GM21381 (cell line): Measurements from ENCODE around the gene GSDMA.
"Not testable (repeated sequence)": the region's sequence is repeated elsewhere in the genome, so short reads cannot be mapped to it uniquely, and the experiment has no call there.

ENCODE experiments used
- ATAC-seq: cut with Tn5 transposase; IDR thresholded peaks from one replicate; pipeline ENCODE4 v1.9.1; 2021; ENCODE audit warnings: mild to moderate bottlenecking, moderate library complexity; ENCODE audit not compliant: unreplicated experiment

GSDMA gene

DNA sequence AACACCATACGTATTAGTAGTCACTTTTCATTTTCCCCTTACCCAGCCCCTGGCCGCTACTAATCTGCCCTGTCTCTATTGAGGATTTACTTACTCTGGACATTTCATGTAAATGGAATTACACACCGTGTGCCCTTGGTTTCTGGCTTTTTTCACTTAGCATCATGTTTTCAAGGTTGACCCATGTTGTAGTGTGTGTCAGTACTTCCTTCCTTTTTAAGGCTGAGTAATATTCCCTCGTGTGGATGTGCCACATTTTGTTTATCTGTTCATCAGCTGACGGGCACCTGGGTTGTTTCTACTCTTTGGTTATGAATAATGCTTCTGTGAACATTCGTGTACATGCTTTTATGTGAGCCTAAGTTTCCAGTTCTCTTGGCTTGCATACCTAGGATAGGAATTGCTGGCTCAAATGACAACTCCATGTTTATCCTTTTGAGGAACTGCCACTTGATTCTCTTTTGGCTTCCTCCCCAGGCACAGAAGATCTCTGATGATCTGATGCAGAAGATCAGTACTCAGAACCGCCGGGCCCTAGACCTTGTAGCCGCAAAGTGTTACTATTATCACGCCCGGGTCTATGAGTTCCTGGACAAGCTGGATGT, 25.5 kb downstream of the GSDMA start:
- ATAC-seq, result no peak

DNA sequence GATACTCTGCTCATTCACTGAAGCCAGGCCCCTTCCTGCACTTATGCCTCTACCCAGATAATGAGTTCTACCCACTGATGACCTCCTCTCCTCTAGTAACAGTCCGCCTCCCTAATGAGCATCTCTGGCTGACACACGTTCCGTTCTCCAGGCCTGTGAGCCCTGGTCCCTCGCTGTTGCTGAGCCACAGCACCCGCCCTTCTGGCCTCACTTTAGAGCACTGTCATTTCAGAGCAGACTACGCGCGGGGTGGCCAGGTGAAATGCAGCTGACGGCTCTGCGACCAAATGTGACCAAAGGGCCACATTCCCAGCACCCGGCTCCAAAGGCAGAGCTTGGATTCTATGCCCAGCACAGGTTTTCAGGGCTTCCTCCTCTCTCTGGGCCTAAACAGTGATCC, 31.6 kb downstream of the GSDMA start:
- no peak for ATAC-seq

DNA sequence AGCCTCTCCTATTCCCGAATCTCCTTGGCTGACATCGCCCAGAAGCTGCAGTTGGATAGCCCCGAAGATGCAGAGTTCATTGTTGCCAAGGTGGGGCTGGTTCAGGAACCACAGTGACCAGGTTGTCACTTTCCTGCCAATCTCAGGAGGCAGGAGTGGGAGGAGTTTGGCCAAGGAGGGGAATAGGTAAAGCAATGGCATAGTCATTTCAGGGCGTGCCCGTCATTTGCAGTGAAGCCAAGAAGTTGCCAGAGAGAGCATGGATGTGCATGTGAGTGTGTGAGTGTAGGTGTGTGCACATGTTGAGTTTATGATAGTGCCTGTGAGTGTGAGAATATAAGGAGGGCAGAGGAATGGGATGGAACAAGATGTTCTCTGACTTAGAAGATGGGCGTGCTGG, 32.6 kb downstream of the GSDMA start:
- no peak for ATAC-seq

DNA sequence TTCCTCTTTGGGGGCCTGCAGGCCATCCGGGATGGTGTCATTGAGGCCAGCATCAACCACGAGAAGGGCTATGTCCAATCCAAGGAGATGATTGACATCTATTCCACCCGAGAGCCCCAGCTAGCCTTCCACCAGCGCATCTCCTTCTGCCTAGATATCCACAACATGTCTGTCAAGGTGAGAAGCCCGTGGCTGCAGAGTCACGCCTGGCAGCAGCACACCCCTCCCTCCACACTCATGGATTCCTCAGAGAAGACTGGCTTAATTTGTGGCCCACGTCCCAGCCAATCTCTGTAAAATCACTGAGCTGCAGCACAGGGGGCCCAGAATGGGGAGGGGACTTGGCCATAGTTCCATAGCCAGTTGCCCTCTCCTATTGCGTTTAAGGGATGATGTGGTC, 33.4 kb downstream of the GSDMA start:
- ATAC-seq, result no peak

DNA sequence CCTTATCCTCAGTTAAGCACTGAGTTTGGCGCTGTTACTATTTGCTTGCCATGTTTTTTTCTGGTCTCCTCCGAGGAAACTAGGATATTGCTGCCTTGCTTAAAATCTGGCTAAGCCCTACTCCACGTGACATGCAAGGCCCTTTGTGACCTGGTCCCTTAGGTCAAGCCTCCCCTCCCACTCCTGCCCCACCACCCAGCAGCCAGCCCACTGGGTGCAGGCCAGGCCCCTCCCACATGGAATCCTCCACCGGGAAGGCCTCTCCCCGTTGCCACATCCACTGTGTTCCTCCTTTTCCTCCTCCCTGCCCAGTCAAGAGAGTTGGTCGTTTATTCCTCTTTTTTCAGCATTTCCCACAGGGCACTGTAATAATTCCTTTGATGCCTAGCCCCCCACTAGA, 34.0 kb downstream of the GSDMA start:
- ATAC-seq, result no peak

DNA sequence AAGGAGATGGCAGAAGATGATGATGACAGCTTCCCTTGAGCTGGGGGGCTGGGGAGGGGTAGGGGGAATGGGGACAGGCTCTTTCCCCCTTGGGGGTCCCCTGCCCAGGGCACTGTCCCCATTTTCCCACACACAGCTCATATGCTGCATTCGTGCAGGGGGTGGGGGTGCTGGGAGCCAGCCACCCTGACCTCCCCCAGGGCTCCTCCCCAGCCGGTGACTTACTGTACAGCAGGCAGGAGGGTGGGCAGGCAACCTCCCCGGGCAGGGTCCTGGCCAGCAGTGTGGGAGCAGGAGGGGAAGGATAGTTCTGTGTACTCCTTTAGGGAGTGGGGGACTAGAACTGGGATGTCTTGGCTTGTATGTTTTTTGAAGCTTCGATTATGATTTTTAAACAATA, 34.7 kb downstream of the GSDMA start:
- no peak for ATAC-seq

DNA sequence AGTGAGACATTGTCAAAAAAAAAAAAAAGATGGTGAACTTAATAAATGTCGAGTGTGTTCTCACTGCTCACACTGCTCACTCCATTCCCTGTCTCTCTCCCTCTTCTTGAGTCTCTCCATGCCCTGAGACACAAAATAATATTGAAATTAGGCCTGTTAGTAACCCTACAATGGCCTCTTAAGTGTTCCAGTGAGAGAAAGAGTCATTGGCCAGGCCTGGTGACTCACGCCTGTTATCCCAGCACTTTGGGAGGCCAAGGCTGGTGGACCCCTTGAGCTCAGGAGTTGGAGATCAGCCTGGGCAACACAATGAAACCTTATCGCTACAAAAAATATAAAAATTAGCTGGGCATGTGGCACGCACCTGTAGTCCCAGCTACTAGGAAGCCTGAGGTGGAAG, 36.3 kb downstream of the GSDMA start:
- ATAC-seq, result no peak

DNA sequence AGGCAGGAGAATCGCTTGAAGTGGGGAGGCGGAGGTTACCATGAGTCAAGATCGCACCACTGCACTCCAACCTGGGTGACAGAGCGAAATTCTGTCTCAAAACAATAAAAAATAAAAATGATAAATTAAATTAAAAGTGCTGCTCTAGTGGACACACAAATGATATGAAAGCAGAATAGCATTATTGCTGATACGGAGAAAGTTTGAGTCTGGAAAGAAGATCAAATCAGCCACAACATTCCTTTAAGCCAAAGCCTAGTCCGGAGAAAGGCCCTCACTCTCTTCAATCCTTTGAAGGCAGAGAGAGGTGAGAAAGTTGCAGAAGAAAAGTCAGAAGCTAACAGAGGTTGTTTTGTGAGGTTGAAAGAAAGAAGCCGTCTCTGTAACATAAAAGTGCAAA, 37.4 kb downstream of the GSDMA start:
- ATAC-seq, result no peak

DNA sequence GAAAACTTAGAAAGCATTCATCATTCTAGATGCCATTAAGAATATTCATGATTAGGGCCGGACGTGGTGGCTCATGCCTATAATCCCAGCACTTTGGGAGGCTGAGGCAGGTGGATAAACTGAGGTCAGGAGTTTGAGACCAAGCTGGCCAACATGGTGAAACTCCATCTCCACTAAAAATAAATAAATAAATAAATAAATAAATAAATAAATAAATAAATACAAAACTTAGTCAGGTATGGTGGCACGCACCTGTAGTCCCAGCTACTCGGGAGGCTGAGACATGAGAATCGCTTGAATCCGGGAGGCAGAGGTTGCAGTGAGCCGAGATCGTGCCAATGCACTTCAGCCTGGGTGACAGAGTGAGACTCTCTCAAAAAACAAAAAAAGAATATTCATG, 38.5 kb downstream of the GSDMA start:
- not testable (repeated sequence) for ATAC-seq

DNA sequence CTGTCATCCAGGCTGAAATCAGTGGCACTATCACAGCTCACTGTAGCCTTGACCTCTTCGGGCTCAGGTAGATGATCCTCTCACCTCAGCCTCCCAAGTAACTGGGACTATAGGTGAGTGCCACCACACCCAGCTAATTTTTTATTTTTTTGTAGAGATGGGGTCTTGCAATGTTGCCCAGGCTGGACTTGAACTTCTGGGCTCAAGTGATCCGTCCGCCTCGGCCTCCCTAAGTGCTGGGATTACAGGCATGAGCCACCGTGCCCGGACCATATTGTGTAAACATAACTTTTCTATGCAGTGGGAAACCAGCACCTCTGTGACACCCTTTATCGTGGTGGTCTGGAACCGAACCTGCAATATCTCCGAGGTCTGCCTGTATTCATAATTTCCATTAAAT, 41.3 kb downstream of the GSDMA start:
- no peak for ATAC-seq

DNA sequence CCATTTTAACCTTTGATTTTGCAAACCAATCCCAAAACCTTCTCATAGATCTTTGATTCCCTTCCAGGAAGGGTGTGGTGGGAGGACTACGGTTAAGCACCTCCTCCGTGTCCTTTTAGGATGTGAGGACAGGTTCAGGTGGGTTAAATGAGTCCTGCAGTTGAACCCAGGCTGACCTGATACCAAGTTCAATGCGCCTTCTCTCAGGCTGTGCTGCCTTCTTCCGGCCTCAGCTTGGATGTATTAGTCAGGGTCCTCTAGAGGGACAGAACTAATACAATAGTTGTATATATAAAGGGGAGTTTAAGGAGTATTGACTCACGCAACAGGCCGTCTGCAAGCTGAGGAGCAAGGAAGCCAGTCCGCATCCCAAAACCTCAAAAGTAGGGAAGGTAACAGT, 41.9 kb downstream of the GSDMA start:
- ATAC-seq, result no peak

DNA sequence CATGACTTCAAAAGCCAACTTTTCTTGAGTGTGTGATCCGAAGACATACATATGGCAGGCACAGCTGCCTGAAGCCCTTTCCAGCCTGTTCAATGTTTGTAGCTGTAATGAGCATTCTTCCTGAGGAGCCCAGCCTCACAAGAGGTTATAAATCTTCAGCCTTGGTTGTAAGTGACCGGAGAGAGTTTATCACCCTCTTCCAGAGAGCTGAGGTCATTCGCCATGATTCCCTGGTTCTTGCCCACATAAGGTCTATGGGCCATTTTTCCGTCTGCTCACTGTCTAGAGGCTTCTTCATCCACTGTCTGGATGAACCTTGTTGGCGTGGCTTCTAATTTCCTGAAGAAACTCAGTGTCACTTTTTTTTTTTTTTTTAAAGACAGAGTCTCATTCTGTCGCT, 42.7 kb downstream of the GSDMA start:
- no peak for ATAC-seq

DNA sequence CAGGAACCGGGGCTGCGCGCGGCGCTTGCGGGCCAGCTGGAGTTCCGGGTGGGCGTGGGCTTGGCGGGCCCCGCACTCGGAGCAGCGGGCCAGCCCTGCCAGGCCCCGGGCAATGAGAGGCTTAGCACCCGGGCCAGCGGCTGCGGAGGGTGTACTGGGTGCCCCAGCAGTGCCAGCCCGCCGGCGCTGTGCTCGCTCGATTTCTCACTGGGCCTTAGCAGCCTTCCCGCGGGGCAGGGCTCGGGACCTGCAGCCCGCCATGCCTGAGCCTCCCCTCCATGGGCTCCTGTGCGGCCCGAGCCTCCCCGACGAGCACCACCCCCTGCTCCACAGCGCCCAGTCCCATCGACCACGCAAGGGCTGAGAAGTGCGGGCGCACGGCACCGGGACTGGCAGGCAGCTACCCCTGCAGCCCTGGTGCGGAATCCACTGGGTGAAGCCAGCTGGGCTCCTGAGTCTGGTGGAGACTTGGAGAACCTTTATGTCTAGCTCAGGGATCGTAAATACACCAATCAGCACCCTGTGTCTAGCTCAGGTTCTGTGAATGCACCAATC, 48.2 kb downstream of the GSDMA start:
- not testable (repeated sequence) for ATAC-seq

DNA sequence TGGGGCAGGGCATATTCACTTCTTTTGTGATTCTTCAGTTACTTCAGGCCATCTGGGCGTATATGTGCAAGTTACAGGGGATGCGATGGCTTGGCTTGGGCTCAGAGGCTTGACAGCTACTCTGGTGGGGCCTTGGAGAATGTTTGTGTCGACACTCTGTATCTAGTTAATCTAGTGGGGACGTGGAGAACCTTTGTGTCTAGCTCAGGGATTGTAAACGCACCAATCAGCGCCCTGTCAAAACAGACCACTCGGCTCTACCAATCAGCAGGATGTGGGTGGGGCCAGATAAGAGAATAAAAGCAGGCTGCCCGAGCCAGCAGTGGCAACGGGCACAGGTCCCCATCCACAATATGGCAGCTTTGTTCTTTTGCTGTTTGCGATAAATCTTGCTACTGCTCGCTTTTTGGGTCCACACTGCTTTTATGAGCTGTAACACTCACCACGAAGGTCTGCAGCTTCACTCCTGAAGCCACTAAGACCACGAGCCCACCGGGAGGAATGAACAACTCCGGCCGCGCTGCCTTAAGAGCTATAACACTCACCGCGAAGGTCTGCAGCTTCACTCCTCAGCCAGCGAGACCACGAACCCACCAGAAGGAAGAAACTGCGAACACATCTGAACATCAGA, 49.3 kb downstream of the GSDMA start:
- ATAC-seq, result not testable (repeated sequence)

DNA sequence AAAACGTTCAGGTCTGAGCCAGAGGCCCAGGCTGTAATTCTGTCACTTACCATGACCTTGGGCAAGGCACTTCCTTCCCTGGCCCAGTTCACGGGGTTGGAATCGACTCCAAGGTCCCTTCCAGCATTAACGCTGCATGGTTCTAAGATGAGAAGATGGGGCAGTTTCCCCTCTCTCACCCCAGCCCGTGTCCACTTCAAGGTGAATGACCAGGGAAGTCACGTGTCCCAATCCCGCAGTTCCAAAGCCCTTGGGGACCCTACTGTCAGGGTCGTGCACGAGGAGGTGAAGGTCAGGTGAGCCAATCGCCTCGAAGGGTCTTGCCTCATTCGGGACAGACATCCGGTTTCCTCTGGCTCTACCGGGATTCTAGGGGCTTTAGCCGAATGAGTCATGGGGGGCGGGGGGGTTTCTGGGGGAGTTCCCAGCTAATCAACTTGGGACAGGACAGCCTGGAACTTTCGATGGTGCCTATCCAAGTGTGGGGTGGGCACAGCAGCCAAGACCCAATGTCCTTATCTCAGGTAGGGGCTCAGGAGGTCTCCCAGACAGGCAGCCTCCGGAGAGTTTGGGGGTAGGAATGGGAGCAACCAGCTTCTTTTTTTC, 51.7 kb downstream of the GSDMA start:
- no peak for ATAC-seq

DNA sequence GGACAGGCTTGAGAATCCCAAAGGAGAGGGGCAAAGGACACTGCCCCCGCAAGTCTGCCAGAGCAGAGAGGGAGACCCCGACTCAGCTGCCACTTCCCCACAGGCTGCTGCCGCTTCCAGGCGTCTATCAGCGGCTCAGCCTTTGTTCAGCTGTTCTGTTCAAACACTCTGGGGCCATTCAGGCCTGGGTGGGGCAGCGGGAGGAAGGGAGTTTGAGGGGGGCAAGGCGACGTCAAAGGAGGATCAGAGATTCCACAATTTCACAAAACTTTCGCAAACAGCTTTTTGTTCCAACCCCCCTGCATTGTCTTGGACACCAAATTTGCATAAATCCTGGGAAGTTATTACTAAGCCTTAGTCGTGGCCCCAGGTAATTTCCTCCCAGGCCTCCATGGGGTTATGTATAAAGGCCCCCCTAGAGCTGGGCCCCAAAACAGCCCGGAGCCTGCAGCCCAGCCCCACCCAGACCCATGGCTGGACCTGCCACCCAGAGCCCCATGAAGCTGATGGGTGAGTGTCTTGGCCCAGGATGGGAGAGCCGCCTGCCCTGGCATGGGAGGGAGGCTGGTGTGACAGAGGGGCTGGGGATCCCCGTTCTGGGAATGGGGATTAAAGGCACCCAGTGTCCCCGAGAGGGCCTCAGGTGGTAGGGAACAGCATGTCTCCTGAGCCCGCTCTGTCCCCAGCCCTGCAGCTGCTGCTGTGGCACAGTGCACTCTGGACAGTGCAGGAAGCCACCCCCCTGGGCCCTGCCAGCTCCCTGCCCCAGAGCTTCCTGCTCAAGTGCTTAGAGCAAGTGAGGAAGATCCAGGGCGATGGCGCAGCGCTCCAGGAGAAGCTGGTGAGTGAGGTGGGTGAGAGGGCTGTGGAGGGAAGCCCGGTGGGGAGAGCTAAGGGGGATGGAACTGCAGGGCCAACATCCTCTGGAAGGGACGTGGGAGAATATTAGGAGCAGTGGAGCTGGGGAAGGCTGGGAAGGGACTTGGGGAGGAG, 52.5 kb downstream of the GSDMA start, which contains the start of gene CSF3:
TSS of gene CSF3 (plus strand) at position 436 of the 993 bp plus-strand sequence. CDS start at position 471, 35 bp downstream.
- no peak for ATAC-seq

DNA sequence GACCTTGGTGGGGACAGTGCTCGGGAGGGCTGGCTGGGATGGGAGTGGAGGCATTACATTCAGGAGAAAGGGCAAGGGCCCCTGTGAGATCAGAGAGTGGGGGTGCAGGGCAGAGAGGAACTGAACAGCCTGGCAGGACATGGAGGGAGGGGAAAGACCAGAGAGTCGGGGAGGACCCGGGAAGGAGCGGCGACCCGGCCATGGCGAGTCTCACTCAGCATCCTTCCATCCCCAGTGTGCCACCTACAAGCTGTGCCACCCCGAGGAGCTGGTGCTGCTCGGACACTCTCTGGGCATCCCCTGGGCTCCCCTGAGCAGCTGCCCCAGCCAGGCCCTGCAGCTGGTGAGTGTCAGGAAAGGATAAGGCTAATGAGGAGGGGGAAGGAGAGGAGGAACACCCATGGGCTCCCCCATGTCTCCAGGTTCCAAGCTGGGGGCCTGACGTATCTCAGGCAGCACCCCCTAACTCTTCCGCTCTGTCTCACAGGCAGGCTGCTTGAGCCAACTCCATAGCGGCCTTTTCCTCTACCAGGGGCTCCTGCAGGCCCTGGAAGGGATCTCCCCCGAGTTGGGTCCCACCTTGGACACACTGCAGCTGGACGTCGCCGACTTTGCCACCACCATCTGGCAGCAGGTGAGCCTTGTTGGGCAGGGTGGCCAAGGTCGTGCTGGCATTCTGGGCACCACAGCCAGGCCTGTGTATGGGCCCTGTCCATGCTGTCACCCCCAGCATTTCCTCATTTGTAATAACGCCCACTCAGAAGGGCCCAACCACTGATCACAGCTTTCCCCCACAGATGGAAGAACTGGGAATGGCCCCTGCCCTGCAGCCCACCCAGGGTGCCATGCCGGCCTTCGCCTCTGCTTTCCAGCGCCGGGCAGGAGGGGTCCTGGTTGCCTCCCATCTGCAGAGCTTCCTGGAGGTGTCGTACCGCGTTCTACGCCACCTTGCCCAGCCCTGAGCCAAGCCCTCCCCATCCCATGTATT, 53.5 kb downstream of the GSDMA start:
- no peak for ATAC-seq

DNA sequence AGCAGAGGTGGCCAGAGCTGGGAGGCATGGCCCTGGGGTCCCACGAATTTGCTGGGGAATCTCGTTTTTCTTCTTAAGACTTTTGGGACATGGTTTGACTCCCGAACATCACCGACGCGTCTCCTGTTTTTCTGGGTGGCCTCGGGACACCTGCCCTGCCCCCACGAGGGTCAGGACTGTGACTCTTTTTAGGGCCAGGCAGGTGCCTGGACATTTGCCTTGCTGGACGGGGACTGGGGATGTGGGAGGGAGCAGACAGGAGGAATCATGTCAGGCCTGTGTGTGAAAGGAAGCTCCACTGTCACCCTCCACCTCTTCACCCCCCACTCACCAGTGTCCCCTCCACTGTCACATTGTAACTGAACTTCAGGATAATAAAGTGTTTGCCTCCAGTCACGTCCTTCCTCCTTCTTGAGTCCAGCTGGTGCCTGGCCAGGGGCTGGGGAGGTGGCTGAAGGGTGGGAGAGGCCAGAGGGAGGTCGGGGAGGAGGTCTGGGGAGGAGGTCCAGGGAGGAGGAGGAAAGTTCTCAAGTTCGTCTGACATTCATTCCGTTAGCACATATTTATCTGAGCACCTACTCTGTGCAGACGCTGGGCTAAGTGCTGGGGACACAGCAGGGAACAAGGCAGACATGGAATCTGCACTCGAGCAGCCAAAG, 54.7 kb downstream of the GSDMA start:
- ATAC-seq, result no peak
